GM23338 (cell line): Measurements from ENCODE around the gene KCTD7. TPM values are rescaled to one million over a fixed set of nuclear protein-coding genes. Genes with fewer than 3 reads are reported as not detected.
"Not testable (repeated sequence)": the region's sequence is repeated elsewhere in the genome, so short reads cannot be mapped to it uniquely, and the experiment has no call there.

ENCODE experiments used
- ATAC-seq: fragments of 200-7000 bp; cut with Tn5 transposase; 3 replicates; pipeline ENCODE4 v1.9.1; 2020
- DNase-seq: peaks from one replicate; pipeline ENCODE4 v3.0.0-alpha.2; 2015; ENCODE audit warnings: low spot score
- H2AFZ ChIP-seq: fragments of 200-600 bp; sonication (generic); 2 replicates; pipeline ENCODE4 v1.8.0; 2016; ENCODE audit warnings: antibody characterized with exemption, mild to moderate bottlenecking, moderate library complexity
- H3F3A ChIP-seq: fragments of 200-600 bp; sonication (generic); replicated peaks from 2 replicates; pipeline ENCODE4 v1.8.0; 2017; ENCODE audit warnings: antibody characterized with exemption, mixed run types, low read depth
- H3K27ac ChIP-seq: fragments of 200-600 bp; sonication (generic); 2 replicates; pipeline ENCODE4 v1.6.1; 2016; ENCODE audit warnings: low read depth
- H3K27me3 ChIP-seq: fragments of 200-600 bp; sonication (generic); 2 replicates; pipeline ENCODE4 v1.8.0; 2016; ENCODE audit warnings: mild to moderate bottlenecking, mixed run types, moderate library complexity; ENCODE audit not compliant: insufficient read depth
- H3K36me3 ChIP-seq: fragments of 200-600 bp; sonication (generic); 2 replicates; pipeline ENCODE4 v1.8.0; 2016; ENCODE audit warnings: mild to moderate bottlenecking; ENCODE audit not compliant: insufficient read depth
- H3K4me1 ChIP-seq: fragments of 200-600 bp; sonication (generic); 2 replicates; pipeline ENCODE4 v1.8.0; 2016; ENCODE audit warnings: mild to moderate bottlenecking, moderate library complexity; ENCODE audit not compliant: insufficient read depth
- H3K4me2 ChIP-seq: fragments of 200-600 bp; sonication (generic); 2 replicates; pipeline ENCODE4 v1.7.1; 2017; ENCODE audit warnings: mixed run types
- H3K4me3 ChIP-seq: fragments of 200-600 bp; sonication (generic); 2 replicates; pipeline ENCODE4 v1.6.1; 2016; ENCODE audit warnings: mixed run types
- H3K79me2 ChIP-seq: fragments of 200-600 bp; sonication (generic); replicated peaks from 2 replicates; pipeline ENCODE4 v1.8.0; 2017; ENCODE audit warnings: mild to moderate bottlenecking; ENCODE audit not compliant: insufficient read depth
- H3K9me2 ChIP-seq: fragments of 200-600 bp; sonication (generic); 2 replicates; pipeline ENCODE4 v1.8.0; 2017; ENCODE audit not compliant: insufficient read depth
- H4K20me1 ChIP-seq: fragments of 200-600 bp; sonication (generic); replicated peaks from 2 replicates; pipeline ENCODE4 v1.8.0; 2017; ENCODE audit warnings: mild to moderate bottlenecking; ENCODE audit not compliant: insufficient read depth
- H3K27ac Mint-ChIP-seq: 2 replicates; pipeline ENCODE4 v1.8.0; 2020; ENCODE audit warnings: inconsistent platforms, mild to moderate bottlenecking, moderate library complexity, mixed read lengths
- H3K27me3 Mint-ChIP-seq: 3 replicates; pipeline ENCODE4 v1.8.0; 2022; ENCODE audit warnings: low read depth, mild to moderate bottlenecking, moderate library complexity, mixed read lengths, inconsistent platforms; ENCODE audit not compliant: insufficient read depth, poor library complexity
- H3K36me3 Mint-ChIP-seq: 3 replicates; pipeline ENCODE4 v1.8.0; 2021; ENCODE audit warnings: low read depth, mild to moderate bottlenecking, inconsistent platforms, moderate library complexity, mixed read lengths
- H3K4me1 Mint-ChIP-seq: 3 replicates; pipeline ENCODE4 v1.8.0; 2020; ENCODE audit warnings: mild to moderate bottlenecking, inconsistent platforms, mixed read lengths
- H3K4me3 Mint-ChIP-seq: 3 replicates; pipeline ENCODE4 v1.8.0; 2021; ENCODE audit warnings: moderate library complexity, mild to moderate bottlenecking, inconsistent platforms, mixed read lengths
- H3K9me3 Mint-ChIP-seq: 3 replicates; pipeline ENCODE4 v1.8.0; 2020; ENCODE audit warnings: moderate library complexity, mild to moderate bottlenecking, inconsistent platforms, mixed read lengths
- EZH2 ChIP-seq: fragments of 200-600 bp; sonication (generic); IDR thresholded peaks from one replicate; pipeline ENCODE4 v1.8.0; 2017; ENCODE audit warnings: antibody characterized with exemption, mild to moderate bottlenecking, low read depth; ENCODE audit not compliant: unreplicated experiment
- JUNB ChIP-seq: IDR thresholded peaks from one replicate; pipeline ENCODE4 v1.6.1; 2016; ENCODE audit warnings: antibody characterized with exemption; ENCODE audit not compliant: unreplicated experiment
- POLR2AphosphoS5 ChIP-seq: IDR thresholded peaks from 2 replicates; pipeline ENCODE4 v1.6.1; 2016; ENCODE audit warnings: antibody characterized with exemption, low read depth
- STAT1 ChIP-seq: IDR thresholded peaks from one replicate; pipeline ENCODE4 v1.6.1; 2016; ENCODE audit warnings: antibody characterized with exemption; ENCODE audit not compliant: unreplicated experiment
- ZNF114 ChIP-seq: fragments of 250-450 bp; sonication (Bioruptor Pico); IDR thresholded peaks from 2 replicates; pipeline ENCODE4 v1.5.0; 2020; ENCODE audit warnings: mild to moderate bottlenecking, moderate library complexity
- polyA plus RNA-seq: library from polyadenylated mRNA; unstranded; fragments of >200 nt; fragmentation: Nextera tagmentation; extraction: Ambion mirVana; gene quantifications from 2 replicates; pipeline ENCODE4 v1.2.1, GENCODE V29; 2016
- total RNA-seq: library from RNA; depleted of rRNA; stranded (reverse); fragments of >200 nt; shearing (Covaris generic); gene quantifications from 2 replicates; pipeline ENCODE4 v1.2.3, GENCODE V29; 2014
- TF ChIP-seq, protein P1 (sequence below), 2 experiments: fragments of 200-600 bp in 1 of 2; sonication (generic) in 1 of 2; conservative IDR thresholded peaks; 2 replicates each; pipeline versions ENCODE4 v1.5.1 to v1.6.1; 2016 to 2017; ENCODE audit warnings: antibody characterized with exemption in 2 of 2, low read depth in 2 of 2, mild to moderate bottlenecking in 2 of 2, moderate library complexity in 1 of 2
- TF ChIP-seq, protein P2 (sequence below): fragments of 250-450 bp; sonication (Bioruptor Pico); IDR thresholded peaks from 2 replicates; pipeline ENCODE4 v1.5.0; 2020; ENCODE audit warnings: mild to moderate bottlenecking, moderate library complexity
- TF ChIP-seq, protein P3 (sequence below): IDR thresholded peaks from one replicate; pipeline ENCODE4 v1.6.1; 2018; ENCODE audit warnings: antibody characterized with exemption; ENCODE audit not compliant: unreplicated experiment

KCTD7 gene
- total and polyA plus RNA-seq, 2 experiments from 2014 or later = 3.7 to 21.0 TPM

DNA sequence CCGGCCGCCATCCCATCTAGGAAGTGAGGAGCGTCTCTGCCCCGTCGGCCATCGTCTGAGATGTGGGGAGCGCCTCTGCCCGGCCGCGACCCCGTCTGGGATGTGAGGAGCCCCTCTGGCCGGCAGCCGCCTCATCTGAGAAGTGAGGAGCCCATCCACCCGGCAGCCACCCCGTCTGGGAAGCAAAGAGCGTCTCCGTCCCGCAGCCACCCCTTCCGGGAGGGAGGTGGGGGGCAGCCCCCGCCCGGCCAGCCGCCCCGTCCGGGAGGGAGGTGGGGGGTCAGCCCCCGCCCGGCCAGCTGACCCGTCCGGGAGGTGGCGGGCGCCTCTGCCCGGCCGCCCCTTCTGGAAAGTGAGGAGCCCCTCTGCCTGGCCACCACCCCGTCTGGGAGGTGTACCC, 14.1 kb upstream of the KCTD7 start:
- Mint-ChIP-seq H3K4me1 (peaks cover 16% of the 10 kb centered on the region), H3K9me3 (peaks cover 30% of the 10 kb centered on the region), H3K36me3 (peaks cover 11% of the 10 kb centered on the region)
- not testable (repeated sequence) for H3K36me3 ChIP-seq, H3K27ac ChIP-seq, H3K4me3 Mint-ChIP-seq, H3K79me2 ChIP-seq, H3K4me2 ChIP-seq, H3K27me3 ChIP-seq, H3K4me3 ChIP-seq, H3K27ac Mint-ChIP-seq, H3K9me2 ChIP-seq, H3K27me3 Mint-ChIP-seq, H4K20me1 ChIP-seq, DNase-seq, ATAC-seq, H2AFZ ChIP-seq
- peaks cover 14% of the 10 kb centered on the region for H3K4me1 ChIP-seq
- H3F3A ChIP-seq = peaks cover 16% of the 10 kb centered on the region

DNA sequence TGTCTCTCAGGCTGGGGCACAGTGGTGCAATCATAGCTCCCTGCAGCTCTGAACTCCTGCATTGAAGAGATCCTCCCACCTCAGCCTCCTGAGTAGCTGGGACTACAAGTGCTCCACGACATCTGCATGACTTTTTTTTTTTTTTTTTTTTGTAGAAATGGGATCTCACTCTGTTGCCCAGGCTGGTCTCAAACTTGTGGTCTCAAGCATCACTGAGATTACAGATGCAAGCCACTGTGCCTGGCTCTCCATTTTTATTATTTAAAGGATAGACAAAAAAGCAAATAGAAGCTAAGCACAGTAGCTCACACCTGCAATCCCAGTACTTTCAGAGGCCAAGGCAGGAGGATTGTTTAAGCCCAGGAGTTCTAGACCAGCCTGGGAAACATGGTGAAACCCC, 13.0 kb upstream of the KCTD7 start:
- Histone ChIP-seq H2AFZ (no peak overlapping the region), H3K27me3 (no peaks in the 10 kb centered on the region), H3F3A (peaks cover 20% of the 10 kb centered on the region), H3K27ac (no peak overlapping the region), H3K79me2 (no peaks in the 10 kb centered on the region), H4K20me1 (no peaks in the 10 kb centered on the region), H3K9me2 (no peaks in the 10 kb centered on the region), H3K36me3 (no peaks in the 10 kb centered on the region), H3K4me2 (no peak overlapping the region), H3K4me1 (peaks cover 20% of the 10 kb centered on the region), H3K4me3 (no peak overlapping the region)
- peaks cover 30% of the 10 kb centered on the region for H3K9me3 Mint-ChIP-seq
- ATAC-seq (no peak), DNase-seq (no peak)
- no peak overlapping the region for H3K4me3 Mint-ChIP-seq
- H3K27ac Mint-ChIP-seq = no peak overlapping the region
- H3K36me3 Mint-ChIP-seq = peaks cover 11% of the 10 kb centered on the region
- peaks cover 20% of the 10 kb centered on the region for H3K4me1 Mint-ChIP-seq
- TF ChIP-seq, protein P1, sequence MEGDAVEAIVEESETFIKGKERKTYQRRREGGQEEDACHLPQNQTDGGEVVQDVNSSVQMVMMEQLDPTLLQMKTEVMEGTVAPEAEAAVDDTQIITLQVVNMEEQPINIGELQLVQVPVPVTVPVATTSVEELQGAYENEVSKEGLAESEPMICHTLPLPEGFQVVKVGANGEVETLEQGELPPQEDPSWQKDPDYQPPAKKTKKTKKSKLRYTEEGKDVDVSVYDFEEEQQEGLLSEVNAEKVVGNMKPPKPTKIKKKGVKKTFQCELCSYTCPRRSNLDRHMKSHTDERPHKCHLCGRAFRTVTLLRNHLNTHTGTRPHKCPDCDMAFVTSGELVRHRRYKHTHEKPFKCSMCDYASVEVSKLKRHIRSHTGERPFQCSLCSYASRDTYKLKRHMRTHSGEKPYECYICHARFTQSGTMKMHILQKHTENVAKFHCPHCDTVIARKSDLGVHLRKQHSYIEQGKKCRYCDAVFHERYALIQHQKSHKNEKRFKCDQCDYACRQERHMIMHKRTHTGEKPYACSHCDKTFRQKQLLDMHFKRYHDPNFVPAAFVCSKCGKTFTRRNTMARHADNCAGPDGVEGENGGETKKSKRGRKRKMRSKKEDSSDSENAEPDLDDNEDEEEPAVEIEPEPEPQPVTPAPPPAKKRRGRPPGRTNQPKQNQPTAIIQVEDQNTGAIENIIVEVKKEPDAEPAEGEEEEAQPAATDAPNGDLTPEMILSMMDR (conservative IDR thresholded peaks at IDR 0.05; ENCODE audit: low read depth in 2 of 2) = no peak
- no peak for TF ChIP-seq STAT1
- no peak for TF ChIP-seq EZH2
- TF ChIP-seq POLR2AphosphoS5 = no peak
- TF ChIP-seq ZNF114 (CRISPR knock-in tag) = no peak
- TF ChIP-seq, protein P2, sequence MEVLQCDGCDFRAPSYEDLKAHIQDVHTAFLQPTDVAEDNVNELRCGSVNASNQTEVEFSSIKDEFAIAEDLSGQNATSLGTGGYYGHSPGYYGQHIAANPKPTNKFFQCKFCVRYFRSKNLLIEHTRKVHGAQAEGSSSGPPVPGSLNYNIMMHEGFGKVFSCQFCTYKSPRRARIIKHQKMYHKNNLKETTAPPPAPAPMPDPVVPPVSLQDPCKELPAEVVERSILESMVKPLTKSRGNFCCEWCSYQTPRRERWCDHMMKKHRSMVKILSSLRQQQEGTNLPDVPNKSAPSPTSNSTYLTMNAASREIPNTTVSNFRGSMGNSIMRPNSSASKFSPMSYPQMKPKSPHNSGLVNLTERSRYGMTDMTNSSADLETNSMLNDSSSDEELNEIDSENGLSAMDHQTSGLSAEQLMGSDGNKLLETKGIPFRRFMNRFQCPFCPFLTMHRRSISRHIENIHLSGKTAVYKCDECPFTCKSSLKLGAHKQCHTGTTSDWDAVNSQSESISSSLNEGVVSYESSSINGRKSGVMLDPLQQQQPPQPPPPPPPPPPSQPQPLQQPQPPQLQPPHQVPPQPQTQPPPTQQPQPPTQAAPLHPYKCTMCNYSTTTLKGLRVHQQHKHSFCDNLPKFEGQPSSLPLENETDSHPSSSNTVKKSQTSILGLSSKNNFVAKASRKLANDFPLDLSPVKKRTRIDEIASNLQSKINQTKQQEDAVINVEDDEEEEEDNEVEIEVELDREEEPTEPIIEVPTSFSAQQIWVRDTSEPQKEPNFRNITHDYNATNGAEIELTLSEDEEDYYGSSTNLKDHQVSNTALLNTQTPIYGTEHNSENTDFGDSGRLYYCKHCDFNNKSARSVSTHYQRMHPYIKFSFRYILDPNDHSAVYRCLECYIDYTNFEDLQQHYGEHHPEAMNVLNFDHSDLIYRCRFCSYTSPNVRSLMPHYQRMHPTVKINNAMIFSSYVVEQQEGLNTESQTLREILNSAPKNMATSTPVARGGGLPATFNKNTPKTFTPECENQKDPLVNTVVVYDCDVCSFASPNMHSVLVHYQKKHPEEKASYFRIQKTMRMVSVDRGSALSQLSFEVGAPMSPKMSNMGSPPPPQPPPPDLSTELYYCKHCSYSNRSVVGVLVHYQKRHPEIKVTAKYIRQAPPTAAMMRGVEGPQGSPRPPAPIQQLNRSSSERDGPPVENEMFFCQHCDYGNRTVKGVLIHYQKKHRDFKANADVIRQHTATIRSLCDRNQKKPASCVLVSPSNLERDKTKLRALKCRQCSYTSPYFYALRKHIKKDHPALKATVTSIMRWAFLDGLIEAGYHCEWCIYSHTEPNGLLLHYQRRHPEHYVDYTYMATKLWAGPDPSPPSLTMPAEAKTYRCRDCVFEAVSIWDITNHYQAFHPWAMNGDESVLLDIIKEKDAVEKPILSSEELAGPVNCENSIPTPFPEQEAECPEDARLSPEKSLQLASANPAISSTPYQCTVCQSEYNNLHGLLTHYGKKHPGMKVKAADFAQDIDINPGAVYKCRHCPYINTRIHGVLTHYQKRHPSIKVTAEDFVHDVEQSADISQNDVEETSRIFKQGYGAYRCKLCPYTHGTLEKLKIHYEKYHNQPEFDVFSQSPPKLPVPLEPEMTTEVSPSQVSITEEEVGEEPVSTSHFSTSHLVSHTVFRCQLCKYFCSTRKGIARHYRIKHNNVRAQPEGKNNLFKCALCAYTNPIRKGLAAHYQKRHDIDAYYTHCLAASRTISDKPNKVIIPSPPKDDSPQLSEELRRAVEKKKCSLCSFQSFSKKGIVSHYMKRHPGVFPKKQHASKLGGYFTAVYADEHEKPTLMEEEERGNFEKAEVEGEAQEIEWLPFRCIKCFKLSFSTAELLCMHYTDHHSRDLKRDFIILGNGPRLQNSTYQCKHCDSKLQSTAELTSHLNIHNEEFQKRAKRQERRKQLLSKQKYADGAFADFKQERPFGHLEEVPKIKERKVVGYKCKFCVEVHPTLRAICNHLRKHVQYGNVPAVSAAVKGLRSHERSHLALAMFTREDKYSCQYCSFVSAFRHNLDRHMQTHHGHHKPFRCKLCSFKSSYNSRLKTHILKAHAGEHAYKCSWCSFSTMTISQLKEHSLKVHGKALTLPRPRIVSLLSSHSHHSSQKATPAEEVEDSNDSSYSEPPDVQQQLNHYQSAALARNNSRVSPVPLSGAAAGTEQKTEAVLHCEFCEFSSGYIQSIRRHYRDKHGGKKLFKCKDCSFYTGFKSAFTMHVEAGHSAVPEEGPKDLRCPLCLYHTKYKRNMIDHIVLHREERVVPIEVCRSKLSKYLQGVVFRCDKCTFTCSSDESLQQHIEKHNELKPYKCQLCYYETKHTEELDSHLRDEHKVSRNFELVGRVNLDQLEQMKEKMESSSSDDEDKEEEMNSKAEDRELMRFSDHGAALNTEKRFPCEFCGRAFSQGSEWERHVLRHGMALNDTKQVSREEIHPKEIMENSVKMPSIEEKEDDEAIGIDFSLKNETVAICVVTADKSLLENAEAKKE (CRISPR knock-in tag) = no peak
- TF ChIP-seq, protein P3, sequence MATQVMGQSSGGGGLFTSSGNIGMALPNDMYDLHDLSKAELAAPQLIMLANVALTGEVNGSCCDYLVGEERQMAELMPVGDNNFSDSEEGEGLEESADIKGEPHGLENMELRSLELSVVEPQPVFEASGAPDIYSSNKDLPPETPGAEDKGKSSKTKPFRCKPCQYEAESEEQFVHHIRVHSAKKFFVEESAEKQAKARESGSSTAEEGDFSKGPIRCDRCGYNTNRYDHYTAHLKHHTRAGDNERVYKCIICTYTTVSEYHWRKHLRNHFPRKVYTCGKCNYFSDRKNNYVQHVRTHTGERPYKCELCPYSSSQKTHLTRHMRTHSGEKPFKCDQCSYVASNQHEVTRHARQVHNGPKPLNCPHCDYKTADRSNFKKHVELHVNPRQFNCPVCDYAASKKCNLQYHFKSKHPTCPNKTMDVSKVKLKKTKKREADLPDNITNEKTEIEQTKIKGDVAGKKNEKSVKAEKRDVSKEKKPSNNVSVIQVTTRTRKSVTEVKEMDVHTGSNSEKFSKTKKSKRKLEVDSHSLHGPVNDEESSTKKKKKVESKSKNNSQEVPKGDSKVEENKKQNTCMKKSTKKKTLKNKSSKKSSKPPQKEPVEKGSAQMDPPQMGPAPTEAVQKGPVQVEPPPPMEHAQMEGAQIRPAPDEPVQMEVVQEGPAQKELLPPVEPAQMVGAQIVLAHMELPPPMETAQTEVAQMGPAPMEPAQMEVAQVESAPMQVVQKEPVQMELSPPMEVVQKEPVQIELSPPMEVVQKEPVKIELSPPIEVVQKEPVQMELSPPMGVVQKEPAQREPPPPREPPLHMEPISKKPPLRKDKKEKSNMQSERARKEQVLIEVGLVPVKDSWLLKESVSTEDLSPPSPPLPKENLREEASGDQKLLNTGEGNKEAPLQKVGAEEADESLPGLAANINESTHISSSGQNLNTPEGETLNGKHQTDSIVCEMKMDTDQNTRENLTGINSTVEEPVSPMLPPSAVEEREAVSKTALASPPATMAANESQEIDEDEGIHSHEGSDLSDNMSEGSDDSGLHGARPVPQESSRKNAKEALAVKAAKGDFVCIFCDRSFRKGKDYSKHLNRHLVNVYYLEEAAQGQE = no peak
- no peak for TF ChIP-seq JUNB
- peaks cover 2% of the 10 kb centered on the region for H3K27me3 Mint-ChIP-seq
